CD4-positive, alpha-beta T cell treated with Interleukin-4 for 4 hours (primary cell): ENCODE results near the gene GRAMD4.

Source experiments
- DNase-seq: peaks from one replicate; pipeline ENCODE4 v3.0.0-alpha.2; 2020

Gene GRAMD4

DNA sequence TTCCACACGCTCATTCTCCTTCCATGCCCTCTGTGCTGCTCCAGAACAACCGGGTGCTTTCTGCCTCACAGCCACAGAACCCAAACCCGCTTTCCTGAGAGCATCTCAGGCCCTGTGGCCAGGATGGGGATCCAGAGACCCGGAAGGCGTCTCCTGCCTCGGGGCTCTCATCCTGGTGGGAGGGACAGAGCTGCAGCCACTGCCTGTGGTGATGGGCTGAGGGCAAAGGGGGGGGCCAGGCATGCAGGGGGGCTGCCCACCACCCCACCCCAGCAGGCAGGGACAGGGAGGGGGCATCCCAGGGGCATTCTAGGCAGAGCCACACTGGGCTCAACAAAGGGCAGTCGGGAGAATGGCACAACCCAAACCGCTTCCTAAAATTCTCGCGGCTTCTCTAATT is 76.4 kb downstream of the GRAMD4 start:
- no peak for DNase-seq

DNA sequence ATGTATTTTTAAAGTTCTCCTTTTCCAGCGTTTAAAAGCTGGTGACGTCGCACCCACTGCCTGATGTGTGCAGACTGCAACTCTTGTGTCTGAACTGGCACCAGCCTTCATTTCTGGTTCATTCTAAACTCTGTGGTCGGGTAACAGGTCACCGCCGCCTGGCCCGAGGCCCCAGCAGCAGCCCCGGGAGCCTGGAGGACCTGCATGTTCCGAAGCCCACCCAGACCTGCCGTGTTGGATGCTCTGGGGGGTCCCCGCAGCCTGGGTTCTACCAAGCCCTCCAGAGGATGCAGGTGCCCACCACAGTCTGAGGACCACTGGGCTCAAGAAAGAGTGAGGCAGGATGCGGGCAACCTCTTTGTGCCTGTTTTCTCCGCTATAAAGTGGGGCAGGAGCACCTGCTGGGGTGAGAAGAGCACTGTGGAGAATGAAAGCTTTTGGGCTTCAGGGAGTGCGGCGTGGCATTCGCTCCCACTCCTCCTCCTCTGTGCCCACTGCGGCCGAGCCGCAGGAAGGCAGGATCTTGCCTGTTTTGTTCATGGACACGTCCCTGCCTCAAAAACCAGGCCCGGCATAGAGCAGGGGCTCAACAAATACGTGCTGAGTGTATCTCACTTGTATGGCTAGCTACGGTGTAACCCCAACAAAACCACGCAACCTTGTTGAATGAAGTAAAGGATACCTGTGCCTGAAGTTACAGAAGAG is 77.8 kb downstream of the GRAMD4 start:
- DNase-seq = no peak

DNA sequence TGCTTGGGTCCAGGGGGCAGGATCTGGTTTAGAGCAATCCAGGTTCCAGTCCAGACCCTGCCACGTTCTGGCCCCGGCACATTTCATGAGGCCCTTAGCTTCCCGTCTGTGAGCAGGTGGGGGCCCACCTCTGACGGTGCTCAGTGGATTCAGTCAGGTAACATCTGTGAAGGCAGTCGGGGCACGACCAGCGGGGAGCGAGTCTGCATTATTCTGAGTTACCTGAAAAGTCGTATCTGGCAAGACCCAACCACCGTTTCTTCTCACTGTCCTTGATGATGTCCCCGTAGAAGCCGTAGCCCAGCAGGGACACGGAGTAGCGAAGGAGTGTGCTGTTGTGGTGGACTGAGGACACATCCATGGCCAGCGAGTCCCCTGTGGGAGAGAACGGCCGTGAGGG is 78.9 kb downstream of the GRAMD4 start:
- no peak for DNase-seq

DNA sequence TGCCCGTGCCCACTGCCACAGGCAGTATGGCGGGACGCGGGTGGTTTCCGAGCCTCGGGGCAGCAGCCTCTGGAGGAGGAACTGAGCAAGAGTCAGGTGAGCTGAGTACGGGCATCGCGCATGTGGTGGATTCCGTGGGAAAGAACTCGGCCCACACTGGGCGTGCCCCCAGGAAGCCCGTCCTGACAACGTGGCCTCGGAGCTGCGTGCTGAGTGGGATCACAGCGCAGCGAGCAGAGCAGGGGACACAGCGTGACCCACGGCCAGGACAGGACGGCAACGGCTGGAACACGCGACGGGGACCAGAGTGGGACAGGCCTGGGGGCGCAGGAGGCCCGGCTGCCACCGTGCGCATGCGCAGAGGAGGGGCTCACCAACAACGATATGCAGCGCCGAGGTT is 81.1 kb downstream of the GRAMD4 start:
- DNase-seq = no peak

DNA sequence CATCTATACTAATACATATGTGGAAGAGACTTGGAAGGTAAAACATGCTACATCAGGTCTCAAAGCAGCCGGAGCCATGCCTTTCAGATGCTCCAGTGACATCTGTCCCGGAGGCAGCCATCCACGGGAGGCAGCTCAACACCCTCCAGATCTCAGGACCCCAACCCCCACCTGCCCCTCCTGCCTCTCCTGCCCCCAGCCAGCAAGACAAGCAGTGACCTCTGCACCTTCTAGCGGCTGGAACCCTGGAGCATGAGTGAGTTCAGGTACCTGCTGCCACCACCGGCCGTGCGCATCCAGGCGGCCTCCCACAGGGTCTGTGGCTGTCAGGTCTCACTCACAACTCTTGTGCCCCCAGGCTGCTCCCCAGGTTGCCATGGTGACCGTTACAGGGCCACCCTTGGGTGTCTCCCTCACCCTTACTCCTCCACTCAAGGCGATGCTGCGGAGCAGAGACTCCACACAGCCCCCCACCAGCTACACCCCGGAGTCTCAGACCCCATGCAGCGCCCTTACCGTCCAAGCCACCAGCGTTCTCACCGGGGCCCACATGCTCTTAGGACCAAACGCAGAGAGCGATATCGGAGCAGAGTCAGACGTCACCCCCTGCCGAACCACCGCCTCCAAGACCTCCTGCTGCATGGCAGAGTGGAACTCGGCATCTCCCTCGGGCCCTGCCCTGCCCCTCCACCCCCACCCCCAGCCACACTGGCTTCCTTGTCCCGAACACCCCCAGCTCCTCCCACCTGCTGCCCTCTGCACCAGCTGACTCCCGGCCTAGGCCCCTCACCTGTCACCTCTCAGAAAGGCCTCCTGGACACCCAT is 83.2 kb downstream of the GRAMD4 start:
- no peak for DNase-seq

DNA sequence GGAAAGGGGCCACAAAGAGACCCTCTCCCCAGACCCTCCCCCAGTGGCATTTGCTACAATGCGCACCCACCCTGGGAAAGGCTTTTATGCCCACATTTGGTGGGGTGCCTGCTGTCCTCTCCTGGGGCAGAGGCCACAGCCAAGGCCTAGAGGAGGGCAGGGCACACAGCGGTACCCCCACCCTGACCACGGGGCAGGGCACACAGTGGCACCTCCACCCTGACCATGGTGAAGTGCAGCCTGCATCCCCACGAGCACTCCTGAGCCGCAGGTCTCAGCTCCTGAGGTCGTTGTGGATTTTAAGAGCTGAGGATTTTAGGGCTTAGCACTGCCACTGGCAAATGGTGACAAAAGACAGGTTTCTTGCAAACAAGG is 83.8 kb downstream of the GRAMD4 start:
- no peak for DNase-seq

DNA sequence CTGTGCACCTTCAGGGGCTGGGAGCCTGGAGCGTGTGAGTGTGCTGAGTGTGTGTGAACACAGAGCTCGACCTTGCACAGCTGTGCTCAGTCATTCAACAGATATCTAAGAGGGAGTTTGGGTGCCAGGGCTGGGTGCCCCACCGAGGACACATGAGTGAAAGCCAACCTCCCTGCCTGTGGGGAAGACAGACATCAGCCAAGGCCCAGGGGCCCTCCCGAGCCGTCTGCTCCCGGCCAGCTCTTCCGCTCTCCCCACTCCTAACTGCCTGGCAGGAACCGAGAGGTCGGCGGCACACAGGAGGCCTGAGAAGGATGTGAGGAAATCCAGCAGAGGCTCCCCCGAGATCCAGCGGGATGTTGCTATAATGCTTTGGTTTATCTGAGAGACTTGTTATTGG is 85.9 kb downstream of the GRAMD4 start:
- no peak for DNase-seq

DNA sequence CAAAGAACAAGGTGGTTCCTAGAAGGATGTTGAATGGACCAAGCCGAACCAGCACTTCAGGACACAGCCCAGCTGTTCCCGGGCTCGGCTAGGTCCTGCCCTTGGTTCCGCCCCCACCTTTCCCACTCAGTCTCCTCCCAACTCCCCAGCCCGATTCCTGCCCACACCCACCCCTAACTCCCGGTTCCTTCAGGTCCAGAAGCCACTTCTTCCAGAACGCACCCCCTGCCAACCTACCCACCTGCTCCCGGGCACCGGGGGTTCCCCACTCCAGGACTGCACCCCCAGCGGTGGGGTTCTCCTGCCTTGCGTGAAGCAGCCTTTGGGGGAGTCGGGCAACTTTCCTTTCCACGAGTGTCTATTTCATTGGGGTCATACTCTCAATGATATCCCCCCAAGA is 87.1 kb downstream of the GRAMD4 start:
- no peak for DNase-seq

DNA sequence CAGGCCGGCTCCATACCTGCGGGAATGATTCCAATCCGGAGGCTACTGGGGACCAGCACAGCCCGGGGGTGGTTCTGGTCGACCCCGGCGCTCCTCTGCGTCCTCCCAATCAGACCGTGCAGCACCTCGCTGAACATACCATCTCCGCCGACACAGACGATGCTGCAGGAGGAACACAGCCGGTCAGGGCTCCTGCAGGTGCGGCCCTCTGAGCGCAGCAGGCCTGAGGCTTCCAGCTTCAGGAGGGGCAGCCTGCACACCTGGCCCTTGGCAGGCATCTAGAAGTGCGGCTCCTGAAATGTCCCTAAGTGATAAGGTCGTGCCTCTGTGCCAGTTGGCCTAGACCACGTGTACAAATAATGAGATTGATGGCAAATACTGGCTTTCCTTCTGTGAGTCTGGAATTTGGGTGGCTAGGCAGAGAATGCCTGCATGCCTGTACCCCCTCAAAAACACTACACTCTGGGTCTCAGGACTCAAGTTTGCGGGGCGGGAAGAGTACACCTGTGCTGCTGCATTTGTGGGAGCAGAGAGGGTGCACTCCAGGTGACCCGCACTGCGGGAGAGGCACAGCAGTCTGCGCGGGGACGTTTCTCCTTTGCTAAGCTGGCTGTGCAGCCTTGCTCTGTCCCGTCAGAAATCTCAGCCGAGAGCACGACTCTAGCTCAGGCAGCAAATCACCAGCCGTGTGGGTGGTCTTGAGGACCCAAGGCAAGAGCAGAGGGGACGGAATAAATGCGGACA is 87.8 kb downstream of the GRAMD4 start:
- no peak for DNase-seq

DNA sequence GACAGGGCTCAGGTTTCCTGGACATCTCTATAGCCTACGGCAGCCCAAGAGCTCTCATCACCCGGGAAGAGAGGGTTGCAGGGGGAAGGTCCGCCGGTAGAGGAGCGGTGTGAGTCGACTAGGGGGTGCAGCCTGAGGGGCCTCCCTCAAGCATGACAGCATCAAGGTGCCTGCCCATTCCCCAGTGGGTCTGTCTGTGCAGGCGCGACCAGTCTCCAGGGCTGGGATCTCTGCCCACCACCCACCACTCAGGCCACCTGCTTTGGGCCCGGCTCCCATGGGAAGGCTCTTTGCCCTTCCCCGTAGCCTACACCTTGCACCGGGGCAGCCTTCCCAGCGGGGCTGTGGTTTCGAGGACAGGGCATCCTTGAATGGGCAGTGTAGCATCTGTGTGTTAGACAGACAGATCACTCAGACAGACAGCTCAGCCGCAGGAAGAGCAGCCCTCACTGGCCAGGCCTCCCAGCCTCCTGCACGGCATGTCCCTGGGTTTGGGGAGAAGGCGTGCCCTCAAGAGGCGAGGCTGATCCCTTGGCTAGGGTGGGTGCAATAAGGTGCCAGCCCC is 88.7 kb downstream of the GRAMD4 start:
- no peak for DNase-seq

DNA sequence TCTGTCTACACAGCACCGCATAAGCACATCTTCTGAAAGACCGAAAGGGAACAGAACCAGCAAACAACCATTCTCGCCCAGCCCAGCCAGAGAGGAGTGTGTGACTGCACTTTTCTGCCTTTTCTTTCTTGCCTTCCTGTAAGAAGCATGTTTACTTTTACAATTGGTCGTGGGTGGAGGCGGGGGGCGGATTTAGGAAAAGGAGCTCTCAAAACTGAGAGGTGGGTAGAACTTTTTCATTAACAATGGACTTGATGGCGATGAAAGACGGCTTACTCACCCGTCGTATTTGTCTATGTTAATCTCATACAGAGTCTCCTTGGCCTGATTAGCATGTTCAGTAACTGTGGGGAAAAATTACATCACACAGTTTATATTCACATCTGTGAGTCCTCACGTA is 90.6 kb downstream of the GRAMD4 start:
- DNase-seq = no peak

DNA sequence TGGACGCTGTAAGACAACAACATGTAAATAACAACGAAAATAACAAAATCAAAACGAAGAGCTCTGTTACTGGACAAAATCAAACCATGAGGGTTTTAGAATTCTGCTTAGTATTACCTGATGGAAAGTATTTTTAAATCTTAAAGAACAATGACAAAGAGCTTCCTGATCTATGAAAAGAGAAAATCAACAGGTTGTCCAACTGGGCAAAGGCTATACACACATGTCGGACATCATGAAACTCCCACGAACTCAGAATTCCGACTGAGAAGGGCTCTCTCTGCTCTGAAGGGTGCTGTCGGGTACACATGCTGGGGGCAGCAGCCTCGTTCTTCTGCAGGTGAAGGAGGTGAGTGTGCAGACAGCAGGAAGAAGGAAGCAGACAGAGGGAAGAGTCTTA is 92.1 kb downstream of the GRAMD4 start:
- DNase-seq = no peak

DNA sequence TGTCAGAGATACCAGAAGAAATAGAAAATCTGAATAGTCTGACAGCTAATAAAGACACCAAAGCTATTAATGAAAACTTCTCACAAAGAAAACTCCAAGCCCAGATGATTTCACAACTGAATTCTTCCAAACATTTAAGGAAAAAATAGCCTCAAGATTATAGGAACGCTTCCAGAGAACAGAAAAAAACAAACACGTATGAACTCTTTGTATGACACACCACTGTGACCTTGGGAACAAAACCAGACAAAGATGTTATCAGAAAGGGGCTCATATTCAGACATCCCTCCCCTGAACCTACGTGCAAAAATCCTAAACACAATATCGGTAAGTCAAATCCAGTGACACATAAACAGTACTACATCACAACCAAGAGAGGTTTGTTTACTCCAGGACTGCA is 94.4 kb downstream of the GRAMD4 start:
- no peak for DNase-seq

DNA sequence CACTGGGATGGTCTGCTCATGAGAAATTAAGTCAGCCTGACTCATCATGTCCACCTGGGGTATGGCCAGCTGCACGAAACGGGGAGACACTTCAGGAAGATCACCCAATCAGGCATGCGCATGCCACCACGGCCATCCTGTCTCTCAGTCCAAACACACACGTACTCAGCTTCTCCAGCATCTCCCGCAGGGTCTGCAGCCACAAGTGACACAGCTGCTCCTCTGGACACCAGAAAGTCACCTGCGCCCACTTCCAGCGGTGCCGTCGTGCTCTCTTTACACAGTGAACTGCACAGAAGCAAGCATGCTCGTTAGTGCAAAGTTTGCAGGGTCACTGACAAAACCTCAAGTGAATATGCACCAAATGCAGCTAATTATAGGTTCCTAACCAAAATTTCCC is 99.7 kb downstream of the GRAMD4 start:
- no peak for DNase-seq

DNA sequence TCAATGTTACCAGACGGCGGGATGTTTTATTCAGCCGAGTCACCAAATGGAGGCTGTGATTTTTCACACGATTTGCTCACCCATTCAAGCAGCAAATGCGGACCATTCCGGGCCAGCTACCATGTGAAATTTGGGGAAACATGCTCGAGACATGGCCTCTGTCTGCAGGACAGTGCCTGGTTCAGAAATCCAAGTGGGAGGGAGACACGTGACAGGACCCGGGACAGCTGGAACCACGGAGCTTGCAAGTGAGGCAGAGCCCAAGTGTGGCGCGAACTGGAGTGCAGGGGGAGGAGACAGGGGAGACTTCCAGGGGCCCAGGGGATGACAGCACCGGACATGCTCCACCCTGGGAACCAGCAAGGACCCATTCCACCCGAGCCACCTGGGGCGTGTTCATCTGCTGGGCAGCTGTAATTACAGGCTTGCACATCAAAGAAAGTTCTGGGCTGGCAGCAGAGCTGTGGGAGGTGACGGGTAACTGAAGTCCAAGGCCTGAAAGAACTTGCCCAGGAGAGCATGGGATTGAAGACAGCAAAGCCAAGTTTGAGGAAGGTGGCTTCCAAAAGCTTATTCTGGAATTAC is 101.4 kb downstream of the GRAMD4 start:
- DNase-seq = no peak

DNA sequence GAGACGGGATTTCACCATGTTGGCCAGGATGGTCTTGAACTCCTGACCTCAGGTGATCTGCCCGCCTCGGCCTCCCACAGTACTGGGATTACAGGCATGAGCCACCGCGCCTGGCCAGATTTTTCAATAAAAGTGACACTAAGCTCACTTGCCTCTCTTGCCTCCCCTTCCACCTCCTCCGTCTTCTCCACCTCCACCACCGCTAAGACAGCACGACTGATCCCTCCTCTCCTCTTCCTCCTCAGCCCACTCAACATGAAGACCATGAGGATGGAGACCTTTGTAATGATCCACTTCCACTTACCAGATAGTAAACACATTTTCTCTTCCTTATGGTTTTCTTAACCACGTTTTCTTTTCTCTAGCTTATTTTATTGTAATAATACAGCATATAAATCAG is 103.7 kb downstream of the GRAMD4 start:
- DNase-seq = no peak

DNA sequence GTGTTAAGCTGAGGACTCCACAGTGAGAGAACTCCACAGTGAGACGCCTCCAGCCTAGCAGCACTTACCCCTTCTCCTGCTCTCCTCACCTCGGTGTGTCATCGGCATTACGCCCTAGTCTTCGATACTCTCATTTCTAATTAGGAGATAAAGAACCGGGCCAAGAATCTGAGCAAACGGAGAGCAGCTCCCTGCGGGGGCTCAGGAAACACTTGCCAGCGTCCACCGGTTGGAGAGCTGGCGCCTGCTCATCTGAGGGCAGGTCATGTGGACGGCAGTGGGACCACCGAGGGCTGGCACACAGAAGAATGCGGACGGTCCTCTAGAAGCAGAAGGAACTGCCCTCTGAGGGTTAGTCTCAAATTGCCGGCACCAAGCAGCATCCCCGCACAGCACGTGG is 104.9 kb downstream of the GRAMD4 start:
- no peak for DNase-seq

DNA sequence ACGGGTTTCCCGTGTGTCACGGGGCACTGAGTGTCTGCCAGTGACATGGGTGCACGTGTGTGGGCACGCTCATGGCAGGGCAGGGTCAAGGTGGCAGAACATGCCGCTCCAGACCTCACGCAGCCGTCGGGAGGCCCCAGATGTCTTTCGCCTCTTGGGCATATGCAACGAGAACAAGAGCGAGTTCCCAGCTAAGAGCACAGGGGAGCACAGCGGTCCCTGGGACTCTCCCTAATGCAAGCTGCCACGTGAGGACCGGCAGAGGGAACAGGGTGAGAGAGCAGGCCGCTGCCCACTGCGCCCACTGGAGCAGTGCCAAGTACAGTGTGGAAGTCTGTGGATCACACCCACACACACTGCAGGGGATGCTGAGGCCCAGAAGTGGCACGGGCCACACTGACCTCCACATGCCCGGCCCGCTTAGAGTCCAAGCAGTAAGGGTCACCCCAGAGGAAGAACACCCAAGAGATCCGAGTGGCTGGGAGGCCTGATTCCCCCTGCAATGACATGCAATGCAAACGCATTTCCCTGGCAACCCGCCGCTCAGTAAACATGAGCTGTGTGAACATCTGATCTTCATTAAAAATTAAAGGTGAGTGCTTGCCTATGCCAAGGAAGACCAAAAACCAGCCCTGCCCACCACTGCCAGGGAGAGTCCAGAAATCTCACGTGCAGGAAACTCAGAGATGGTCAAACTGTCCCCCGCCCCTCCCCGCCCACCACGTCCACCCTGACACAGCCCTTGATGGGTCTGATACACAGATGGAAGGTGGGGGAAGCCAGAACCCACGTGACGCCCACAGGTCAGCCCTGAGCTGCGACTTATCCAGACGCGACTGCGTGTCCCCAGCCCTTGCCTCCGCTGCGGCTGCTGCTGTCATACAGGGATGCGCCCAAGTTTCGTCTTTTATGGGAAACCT is 106.1 kb downstream of the GRAMD4 start:
- no peak for DNase-seq

DNA sequence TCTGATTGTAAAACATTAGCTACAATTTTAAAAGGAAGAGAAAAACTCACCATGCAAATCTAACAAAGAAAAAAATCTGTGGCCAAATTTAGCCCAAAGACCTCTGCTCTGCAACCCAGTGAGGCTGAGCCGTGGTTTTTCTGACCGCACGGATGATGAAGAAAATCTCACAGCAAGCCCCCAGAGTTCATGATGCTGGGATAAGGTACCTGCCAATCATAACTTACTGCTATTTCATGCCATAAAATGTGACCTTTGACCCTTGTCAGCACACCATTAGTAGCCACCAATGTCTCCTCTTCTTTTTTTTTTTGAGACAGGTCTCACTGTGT is 106.8 kb downstream of the GRAMD4 start:
- no peak for DNase-seq

DNA sequence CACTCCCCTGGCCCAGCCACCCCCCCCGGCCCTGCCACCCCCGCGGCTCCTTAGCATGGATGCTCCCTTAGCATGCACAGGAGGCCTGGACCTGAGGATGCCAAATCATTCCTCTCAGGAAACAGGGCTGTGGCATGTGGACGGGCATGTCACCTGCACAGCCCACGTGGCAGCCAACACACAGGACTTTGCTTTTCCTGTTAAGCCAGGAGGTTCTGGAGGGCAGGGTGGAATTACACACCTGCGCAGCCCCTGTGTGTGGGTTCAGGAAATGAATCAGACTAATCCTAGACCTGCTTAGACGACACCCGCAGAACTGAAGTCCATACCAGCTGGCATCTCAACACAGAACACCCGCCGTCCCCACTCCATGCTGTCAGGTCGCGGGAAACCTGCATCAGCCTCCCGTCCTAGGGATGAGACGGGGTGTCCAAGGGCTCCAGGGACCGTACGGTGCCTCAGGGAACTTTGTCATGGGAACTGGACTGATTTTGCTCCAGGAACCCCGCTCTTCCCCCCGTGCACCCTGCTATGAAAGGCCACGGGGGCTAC is 107.7 kb downstream of the GRAMD4 start:
- DNase-seq = no peak

DNA sequence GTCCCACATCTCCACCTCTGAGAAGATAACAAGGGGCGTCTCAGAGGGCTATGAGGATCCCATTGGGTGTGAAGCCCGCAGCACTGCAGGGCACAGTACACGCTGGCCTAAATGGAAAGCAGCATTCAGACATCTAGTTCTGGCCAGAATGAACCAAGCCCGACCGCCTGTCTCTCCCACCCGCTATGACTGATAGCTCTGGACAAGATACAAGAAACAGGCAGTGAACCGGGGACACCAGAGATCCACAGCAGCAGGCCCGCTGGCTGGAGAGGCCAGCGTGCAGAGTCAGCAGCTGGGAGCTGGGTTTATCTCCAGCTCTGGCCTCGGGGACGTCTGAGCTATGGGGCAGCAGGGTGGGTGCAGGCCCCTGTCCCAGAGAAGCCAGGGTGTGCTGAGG is 108.3 kb downstream of the GRAMD4 start:
- DNase-seq = no peak
